CD4-positive, alpha-beta T cell treated with Interleukin-1 beta for 1 hour (primary cell): Measurements from ENCODE around the gene EYA4.

Source experiments
- DNase-seq, 2 donors: peaks; one replicate each; pipeline ENCODE4 v3.0.0-alpha.2; 2020 to 2022

Gene EYA4

GRCh38 chr6:133241086-133241900 lies at the start of gene EYA4:
Gene EYA4 (plus strand): TSS chr6:133241357. CDS start chr6:133274781, 33,424 bp downstream.
- no peak for DNase-seq

DNA sequence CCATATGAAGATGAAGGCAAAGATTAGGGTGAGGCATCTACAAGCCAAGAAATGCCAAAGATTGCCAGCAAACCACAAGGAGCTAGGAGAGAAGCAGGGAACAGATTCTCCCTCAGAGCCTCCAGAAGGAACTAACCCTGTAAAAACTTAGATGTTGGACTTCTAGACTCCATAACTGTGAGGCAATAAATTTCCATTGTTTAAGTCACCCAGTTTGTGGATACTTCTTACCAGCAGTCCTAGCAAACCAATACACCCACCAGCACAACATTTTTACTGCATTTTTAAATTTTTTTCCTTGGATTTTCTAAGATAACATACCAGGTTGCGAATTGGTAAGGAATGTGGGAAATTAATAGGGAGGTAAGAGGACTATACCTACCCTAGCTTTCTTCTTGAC lies 47.8 kb upstream of the EYA4 start:
- DNase-seq = no peak

DNA sequence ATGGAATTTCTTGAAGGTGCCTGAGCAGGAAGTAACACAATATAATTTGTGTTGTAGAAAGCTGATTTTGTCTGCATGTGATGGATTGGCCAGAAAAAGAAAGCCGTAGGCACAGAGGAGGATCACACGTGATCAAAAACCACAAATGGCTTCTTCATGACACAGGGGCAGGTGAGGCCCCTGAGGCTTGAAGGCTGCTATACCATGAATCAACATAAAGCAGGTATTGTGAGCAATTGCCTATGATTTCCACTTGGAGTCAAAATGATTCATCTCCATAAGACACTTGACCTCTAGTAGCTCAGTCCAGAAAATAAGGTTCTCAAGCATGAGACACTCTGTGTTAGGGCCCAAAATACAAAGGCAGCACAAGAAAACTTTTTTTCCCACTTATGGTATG lies 42.4 kb upstream of the EYA4 start:
- no peak for DNase-seq

- no peak for DNase-seq
Measured at GRCh38 chr6:133201231-133201630, 39.9 kb upstream of the EYA4 start.

DNA sequence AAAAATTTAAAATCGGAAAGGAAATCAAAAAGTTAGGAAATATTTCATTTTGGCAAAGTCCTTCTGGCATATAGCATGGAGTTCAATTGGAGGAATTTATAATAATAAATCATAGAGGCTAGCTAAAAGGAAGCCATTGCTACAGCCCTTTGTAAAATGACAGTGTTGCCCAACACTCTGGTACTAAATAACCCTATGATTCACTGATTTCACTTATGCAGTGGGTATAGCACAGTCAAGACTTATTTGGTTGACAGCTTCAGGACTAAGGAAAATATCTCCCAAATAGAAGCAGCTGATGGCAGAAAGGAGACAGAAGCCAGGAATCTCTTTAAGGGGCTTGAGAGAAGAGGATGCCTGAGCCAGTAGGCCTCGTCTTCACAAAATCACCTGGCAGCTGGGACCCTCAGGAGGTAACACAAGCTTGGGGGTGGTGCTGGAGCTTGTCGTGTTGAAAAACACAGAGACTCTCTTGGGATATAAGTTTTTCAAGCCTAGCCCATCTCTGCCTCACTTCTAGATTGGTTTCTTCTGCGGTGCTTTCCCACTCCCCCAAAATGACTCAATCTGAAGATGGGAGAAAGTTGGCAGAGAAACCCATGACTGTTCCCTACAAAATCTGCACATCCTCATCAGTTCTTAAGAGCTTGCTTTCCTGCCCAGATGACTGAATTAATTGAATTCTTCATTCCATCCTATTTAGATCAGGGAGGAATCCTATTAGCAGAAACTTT lies 38.4 kb upstream of the EYA4 start:
- no peak for DNase-seq

- DNase-seq = no peak
Measured at GRCh38 chr6:133203344-133203697, 37.8 kb upstream of the EYA4 start.

DNA sequence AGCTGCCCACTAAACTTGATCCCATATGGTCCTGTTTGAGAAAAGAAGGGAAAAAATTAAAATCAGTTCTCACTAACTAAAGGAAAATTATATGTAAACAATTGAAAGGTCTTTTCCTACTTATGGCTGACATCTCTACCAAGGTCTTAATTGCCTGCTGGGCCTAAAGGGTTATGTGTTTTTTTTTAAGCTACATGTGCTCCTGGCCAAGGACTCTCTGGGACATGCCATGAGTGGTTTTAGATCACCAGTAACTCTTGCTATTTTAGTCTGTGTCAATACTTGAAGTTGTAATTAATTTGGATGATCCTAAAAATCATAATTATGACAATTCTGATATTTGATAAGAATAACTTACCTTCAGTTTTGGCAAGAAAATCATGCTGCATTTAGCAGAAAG lies 35.9 kb upstream of the EYA4 start:
- no peak for DNase-seq

GRCh38 chr6:133206942-133207341 lies 34.2 kb upstream of the EYA4 start:
- no peak for DNase-seq

- no peak for DNase-seq
Measured at GRCh38 chr6:133207754-133208153, 33.4 kb upstream of the EYA4 start.

GRCh38 chr6:133208183-133208755 lies 32.9 kb upstream of the EYA4 start:
- no peak for DNase-seq

DNA sequence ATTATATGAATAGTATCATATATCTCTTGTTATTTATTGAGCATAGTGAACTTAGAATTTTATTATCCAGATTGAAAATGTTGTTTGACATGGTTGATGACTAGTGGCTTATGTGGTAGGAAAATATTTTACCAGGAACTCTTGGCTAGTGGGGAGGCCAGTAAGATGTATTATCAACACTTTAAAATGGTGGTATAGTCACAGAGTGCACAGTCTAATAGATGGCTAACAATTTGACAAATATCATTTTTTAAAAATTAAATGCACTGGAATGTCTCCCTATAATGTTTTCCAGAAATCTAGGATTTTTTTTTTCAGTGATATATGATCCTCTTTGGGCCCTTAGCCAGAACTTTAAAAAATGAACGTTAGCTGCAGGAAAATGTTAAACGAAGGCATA lies 26.9 kb upstream of the EYA4 start:
- no peak for DNase-seq

DNA sequence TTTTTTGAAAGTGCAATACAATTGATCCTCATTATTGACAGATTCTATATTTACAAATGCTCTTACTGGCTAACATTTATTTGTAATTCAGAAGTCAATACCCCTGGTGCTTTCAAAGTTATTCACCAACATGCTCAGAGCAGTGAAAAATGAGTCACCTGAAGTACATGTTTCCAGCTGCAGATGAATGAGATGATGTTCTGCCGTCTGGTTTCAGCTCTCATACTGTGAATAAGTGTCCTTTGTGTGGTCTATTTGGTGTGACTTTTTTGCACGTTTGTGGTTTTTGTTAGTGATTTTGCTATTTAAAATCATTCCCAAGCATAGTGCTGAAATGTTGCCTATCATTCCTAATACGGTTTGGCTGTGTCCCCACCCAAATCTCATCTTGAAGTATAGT lies 22.3 kb upstream of the EYA4 start:
- no peak for DNase-seq

DNA sequence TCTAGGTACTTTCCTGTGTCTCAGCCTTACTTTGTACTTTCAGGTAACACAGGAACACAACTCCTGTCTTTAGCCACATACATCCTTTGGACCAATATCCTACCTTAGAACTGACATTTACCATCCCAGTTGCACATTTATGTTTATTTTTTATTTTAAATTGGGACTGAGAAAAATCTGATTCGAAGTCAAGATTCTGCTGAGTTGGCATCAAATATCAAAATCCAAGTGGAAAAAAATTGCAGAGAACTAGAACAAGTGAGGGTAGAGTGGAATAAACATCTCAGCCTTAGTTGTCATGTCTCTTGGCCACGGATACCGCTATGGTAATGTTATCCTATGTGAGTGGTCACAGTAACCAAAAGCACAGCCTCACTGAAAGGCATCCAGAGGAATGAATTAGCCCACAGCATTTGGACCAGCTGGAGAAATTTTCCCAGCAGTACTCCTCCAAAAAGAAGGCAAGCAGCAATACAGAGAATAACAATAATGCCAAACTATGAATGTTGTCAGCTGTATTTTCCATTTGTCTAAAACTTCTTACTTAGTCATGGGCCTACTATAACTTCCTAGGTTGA lies 17.6 kb upstream of the EYA4 start:
- no peak for DNase-seq

DNA sequence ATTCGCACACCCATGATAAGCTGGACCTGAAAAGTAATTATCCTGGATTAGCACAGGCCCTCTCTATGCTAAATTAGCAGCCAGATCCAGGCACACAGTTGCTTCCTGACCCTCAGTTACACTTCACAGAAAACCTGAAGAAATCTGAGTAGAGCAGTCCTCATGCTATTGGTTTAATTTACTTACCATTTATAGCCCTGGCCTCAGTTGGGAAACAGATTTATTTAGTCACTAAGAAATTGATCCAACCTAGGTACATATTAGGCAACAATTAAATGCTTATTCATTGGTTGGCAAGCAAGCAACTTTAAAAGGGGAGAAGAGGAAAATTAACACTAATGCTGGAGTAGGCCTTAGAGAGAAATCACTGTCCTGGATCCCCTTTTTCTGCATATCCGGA lies 15.6 kb upstream of the EYA4 start:
- no peak for DNase-seq

GRCh38 chr6:133227344-133227743 lies 13.8 kb upstream of the EYA4 start:
- DNase-seq = no peak

GRCh38 chr6:133230052-133230451 lies 11.1 kb upstream of the EYA4 start:
- no peak for DNase-seq

- DNase-seq = no peak
Measured at GRCh38 chr6:133235221-133235620, 5.9 kb upstream of the EYA4 start.

GRCh38 chr6:133236932-133237331 lies 4.2 kb upstream of the EYA4 start:
- DNase-seq = no peak

- no peak for DNase-seq
Measured at GRCh38 chr6:133240511-133241085, 559 bp upstream of the EYA4 start.

DNA sequence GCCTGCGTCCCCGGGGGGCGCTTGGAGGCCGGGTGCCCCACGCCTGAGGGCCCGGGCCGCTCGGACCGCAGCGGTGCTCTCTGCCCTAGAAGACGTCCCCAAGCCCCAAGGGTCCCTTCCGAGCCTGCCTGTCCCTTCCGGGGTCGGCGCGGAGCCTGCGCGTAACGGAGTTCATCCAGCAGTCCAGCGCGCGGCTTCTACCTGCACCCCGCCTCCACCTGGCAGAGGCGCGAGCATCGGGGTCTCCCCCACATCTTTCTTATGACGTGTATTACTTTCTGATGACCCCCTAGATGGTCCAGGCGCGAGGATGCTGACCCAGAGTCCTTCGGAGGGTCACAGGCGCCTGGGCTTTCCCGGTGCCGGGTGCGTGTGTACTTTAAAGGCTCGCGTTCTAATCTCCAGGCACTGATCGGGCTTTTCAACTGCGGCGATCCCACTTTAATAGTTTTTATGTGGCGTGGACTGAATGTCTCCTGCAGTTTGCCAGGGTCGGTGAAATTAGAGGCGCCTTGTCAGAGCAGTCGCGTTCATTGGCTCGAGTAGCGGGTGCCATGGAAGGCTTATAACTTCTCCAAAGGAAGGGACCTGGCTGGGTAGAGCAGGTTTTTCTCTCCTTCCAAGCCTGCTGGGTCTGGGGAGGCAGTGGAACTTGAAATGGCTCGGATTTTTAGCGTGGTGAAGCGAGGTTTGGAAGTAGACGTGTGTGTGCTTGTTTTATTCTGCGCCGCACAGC lies 912 bp downstream of the EYA4 start:
- DNase-seq = no peak

- no peak for DNase-seq
Measured at GRCh38 chr6:133242637-133243585, 1.8 kb downstream of the EYA4 start.
